ENCODE measurements around the gene CACTIN.

CACTIN gene

GRCh38 chr19:3603121-3603811, 23.3 kb downstream of the CACTIN start:
- Histone ChIP-seq H2AK5ac (ENCODE audit: low read length, severe bottlenecking) (peak overlapping the region; percentile 58), H3K4me1 (ENCODE audit: control insufficient read depth, insufficient read depth, low read depth, low read length) (peaks cover 41% of the 10 kb centered on the region), H3K14ac (ENCODE audit: low read length in 2 of 2) (peak overlapping the region in 1 of 2 experiments; percentile 35), H2BK12ac (ENCODE audit: low read length in 2 of 2) (peak overlapping the region; percentile 28 to 57), H3K9me3 (ENCODE audit: control insufficient read depth, low read length) (no peaks in the 10 kb centered on the region), H2AFZ (ENCODE audit: low read depth, low read length) (no peak overlapping the region), H3K27ac (ENCODE audit: low read length, poor library complexity, severe bottlenecking) (no peak overlapping the region), H3K4ac (ENCODE audit: low read depth in 1 of 2, low read length in 2 of 2) (no peak overlapping the region), H3K18ac (ENCODE audit: low read depth in 1 of 2, low read length in 2 of 2) (peak overlapping the region in 1 of 2 experiments; percentile 77), H3K9ac (ENCODE audit: low read length) (no peak overlapping the region), H3K36me3 (ENCODE audit: control insufficient read depth in 1 of 2, insufficient read depth in 2 of 2, low read depth in 1 of 2, low read length in 2 of 2) (peaks cover 3 to 21% of the 10 kb centered on the region in 2 experiments), H2BK5ac (ENCODE audit: low read depth, low read length, poor library complexity, severe bottlenecking) (no peak overlapping the region), H4K91ac (ENCODE audit: low read length) (peak overlapping the region; percentile 54), H2BK15ac (ENCODE audit: low read depth, poor library complexity, severe bottlenecking) (no peak overlapping the region), H3K79me1 (replicated peaks; ENCODE audit: low read length, poor library complexity, severe bottlenecking) (peaks cover 31% of the 10 kb centered on the region), H3K27me3 (ENCODE audit: control insufficient read depth in 1 of 2, insufficient read depth in 1 of 2, low read length in 2 of 2) (no peaks in the 10 kb centered on the region), H3K4me2 (ENCODE audit: low read length, poor library complexity, severe bottlenecking) (peak overlapping the region; percentile 7), H3K23ac (ENCODE audit: low read length in 2 of 2) (no peak overlapping the region), H4K8ac (ENCODE audit: low read length) (peak overlapping the region; percentile 79), H2BK120ac (ENCODE audit: low read depth, low read length) (no peak overlapping the region), H3K4me3 (ENCODE audit: insufficient read depth in 1 of 2, low read depth in 1 of 2, low read length in 2 of 2) (no peak overlapping the region)
- WGBS: 45% methylated on average over 23 of the region's 23 CpGs
- peak; percentile 42 for DNase-seq

GRCh38 chr19:3601021-3601420, 25.6 kb downstream of the CACTIN start:
- Histone ChIP-seq H3K9me3 (ENCODE audit: control insufficient read depth, low read length) (no peaks in the 10 kb centered on the region), H3K4ac (ENCODE audit: low read depth in 1 of 2, low read length in 2 of 2) (no peak overlapping the region), H2BK120ac (ENCODE audit: low read depth, low read length) (no peak overlapping the region), H2BK15ac (ENCODE audit: low read depth, poor library complexity, severe bottlenecking) (no peak overlapping the region), H3K27me3 (ENCODE audit: control insufficient read depth in 1 of 2, insufficient read depth in 1 of 2, low read length in 2 of 2) (no peaks in the 10 kb centered on the region), H3K18ac (ENCODE audit: low read depth in 1 of 2, low read length in 2 of 2) (no peak overlapping the region), H2AK5ac (ENCODE audit: low read length, severe bottlenecking) (no peak overlapping the region), H3K4me2 (ENCODE audit: low read length, poor library complexity, severe bottlenecking) (no peak overlapping the region), H4K91ac (ENCODE audit: low read length) (no peak overlapping the region), H3K9ac (ENCODE audit: low read length) (no peak overlapping the region), H2BK12ac (ENCODE audit: low read length in 2 of 2) (no peak overlapping the region), H4K8ac (ENCODE audit: low read length) (no peak overlapping the region), H3K79me1 (replicated peaks; ENCODE audit: low read length, poor library complexity, severe bottlenecking) (peaks cover 31% of the 10 kb centered on the region), H3K4me1 (ENCODE audit: control insufficient read depth, insufficient read depth, low read depth, low read length) (peaks cover 22% of the 10 kb centered on the region), H2AFZ (ENCODE audit: low read depth, low read length) (no peak overlapping the region), H3K4me3 (ENCODE audit: insufficient read depth in 1 of 2, low read depth in 1 of 2, low read length in 2 of 2) (no peak overlapping the region), H3K36me3 (ENCODE audit: control insufficient read depth in 1 of 2, insufficient read depth in 2 of 2, low read depth in 1 of 2, low read length in 2 of 2) (peaks cover 3 to 21% of the 10 kb centered on the region in 2 experiments), H2BK5ac (ENCODE audit: low read depth, low read length, poor library complexity, severe bottlenecking) (no peak overlapping the region), H3K23ac (ENCODE audit: low read length in 2 of 2) (no peak overlapping the region), H3K27ac (ENCODE audit: low read length, poor library complexity, severe bottlenecking) (no peak overlapping the region), H3K14ac (ENCODE audit: low read length in 2 of 2) (no peak overlapping the region)
- DNase-seq: no peak
- WGBS: 97% methylated on average over 8 of the region's 12 CpGs

GRCh38 chr19:3599776-3600187, 26.8 kb downstream of the CACTIN start:
- Histone ChIP-seq H3K27ac (ENCODE audit: low read length, poor library complexity, severe bottlenecking) (no peak overlapping the region), H3K18ac (ENCODE audit: low read depth in 1 of 2, low read length in 2 of 2) (no peak overlapping the region), H3K4me2 (ENCODE audit: low read length, poor library complexity, severe bottlenecking) (no peak overlapping the region), H3K14ac (ENCODE audit: low read length in 2 of 2) (no peak overlapping the region), H3K27me3 (ENCODE audit: control insufficient read depth in 1 of 2, insufficient read depth in 1 of 2, low read length in 2 of 2) (no peaks in the 10 kb centered on the region), H3K23ac (ENCODE audit: low read length in 2 of 2) (no peak overlapping the region), H2BK15ac (ENCODE audit: low read depth, poor library complexity, severe bottlenecking) (no peak overlapping the region), H3K4me1 (ENCODE audit: control insufficient read depth, insufficient read depth, low read depth, low read length) (peaks cover 13% of the 10 kb centered on the region), H2AFZ (ENCODE audit: low read depth, low read length) (no peak overlapping the region), H3K36me3 (ENCODE audit: control insufficient read depth in 1 of 2, insufficient read depth in 2 of 2, low read depth in 1 of 2, low read length in 2 of 2) (peaks cover 3 to 27% of the 10 kb centered on the region in 2 experiments), H2AK5ac (ENCODE audit: low read length, severe bottlenecking) (no peak overlapping the region), H4K91ac (ENCODE audit: low read length) (no peak overlapping the region), H3K79me1 (replicated peaks; ENCODE audit: low read length, poor library complexity, severe bottlenecking) (peaks cover 22% of the 10 kb centered on the region), H3K9ac (ENCODE audit: low read length) (no peak overlapping the region), H3K9me3 (ENCODE audit: control insufficient read depth, low read length) (no peaks in the 10 kb centered on the region), H4K8ac (ENCODE audit: low read length) (no peak overlapping the region), H2BK12ac (ENCODE audit: low read length in 2 of 2) (no peak overlapping the region), H3K4ac (ENCODE audit: low read depth in 1 of 2, low read length in 2 of 2) (no peak overlapping the region), H2BK5ac (ENCODE audit: low read depth, low read length, poor library complexity, severe bottlenecking) (no peak overlapping the region), H3K4me3 (ENCODE audit: insufficient read depth in 1 of 2, low read depth in 1 of 2, low read length in 2 of 2) (no peak overlapping the region), H2BK120ac (ENCODE audit: low read depth, low read length) (no peak overlapping the region)
- WGBS: 93% methylated on average over 28 of the region's 28 CpGs
- DNase-seq: no peak

GRCh38 chr19:3595521-3596061, 31.0 kb downstream of the CACTIN start:
- WGBS: 85% methylated on average over 34 of the region's 34 CpGs
- no peak overlapping the region for H3K23ac ChIP-seq (ENCODE audit: low read length in 2 of 2)
- H2BK12ac ChIP-seq (ENCODE audit: low read length in 2 of 2): no peak overlapping the region

More at GRCh38 chr19:3595521-3596061, 31.0 kb downstream of the CACTIN start:
- no peak overlapping the region for H4K8ac ChIP-seq (ENCODE audit: low read length)
- no peak overlapping the region for H2BK5ac ChIP-seq (ENCODE audit: low read depth, low read length, poor library complexity, severe bottlenecking)
- no peak overlapping the region for H2BK15ac ChIP-seq (ENCODE audit: low read depth, poor library complexity, severe bottlenecking)
- H3K4me3 ChIP-seq (ENCODE audit: insufficient read depth in 1 of 2, low read depth in 1 of 2, low read length in 2 of 2): no peak overlapping the region
- H3K4me2 ChIP-seq (ENCODE audit: low read length, poor library complexity, severe bottlenecking): no peak overlapping the region
- no peak overlapping the region for H4K91ac ChIP-seq (ENCODE audit: low read length)
- no peaks in the 10 kb centered on the region for H3K4me1 ChIP-seq (ENCODE audit: control insufficient read depth, insufficient read depth, low read depth, low read length)
- no peak overlapping the region for H3K27ac ChIP-seq (ENCODE audit: low read length, poor library complexity, severe bottlenecking)
- no peak overlapping the region for H3K9ac ChIP-seq (ENCODE audit: low read length)
- no peak overlapping the region for H3K18ac ChIP-seq (ENCODE audit: low read depth in 1 of 2, low read length in 2 of 2)
- peaks cover 0 to 16% of the 10 kb centered on the region in 2 experiments for H3K27me3 ChIP-seq (ENCODE audit: control insufficient read depth in 1 of 2, insufficient read depth in 1 of 2, low read length in 2 of 2)
- H3K36me3 ChIP-seq (ENCODE audit: control insufficient read depth in 1 of 2, insufficient read depth in 2 of 2, low read depth in 1 of 2, low read length in 2 of 2): peaks cover 3 to 20% of the 10 kb centered on the region in 2 experiments
- H3K4ac ChIP-seq (ENCODE audit: low read depth in 1 of 2, low read length in 2 of 2): no peak overlapping the region
- no peak for DNase-seq
- no peak overlapping the region for H3K14ac ChIP-seq (ENCODE audit: low read length in 2 of 2)
- no peak overlapping the region for H2AK5ac ChIP-seq (ENCODE audit: low read length, severe bottlenecking)
- no peaks in the 10 kb centered on the region for H3K9me3 ChIP-seq (ENCODE audit: control insufficient read depth, low read length)
- peaks cover 5% of the 10 kb centered on the region for H3K79me1 ChIP-seq (replicated peaks; ENCODE audit: low read length, poor library complexity, severe bottlenecking)
- H2BK120ac ChIP-seq (ENCODE audit: low read depth, low read length): no peak overlapping the region
- no peak overlapping the region for H2AFZ ChIP-seq (ENCODE audit: low read depth, low read length)

Measured in mesenchymal stem cell (in vitro differentiated cells and primary cell).